DND-41 (cell line): ENCODE data around the gene WDHD1.

ENCODE experiments used
- ATAC-seq: fragments of 200-7000 bp; cut with Tn5 transposase; 3 replicates; pipeline ENCODE4 v1.9.1; 2021; ENCODE audit warnings: low read depth; ENCODE audit not compliant: insufficient read depth
- DNase-seq: peaks from one replicate; pipeline ENCODE4 v3.0.0-alpha.2; 2020
- H2AFZ ChIP-seq: 2 replicates; pipeline ENCODE4 v1.6.0; 2012; ENCODE audit warnings: low read depth, low read length
- H3K27ac ChIP-seq: 2 replicates; pipeline ENCODE4 v1.5.1; 2012; ENCODE audit warnings: low read length, inconsistent platforms
- H3K27me3 ChIP-seq: fragments of 200-600 bp; sonication (generic); 2 replicates; pipeline ENCODE4 v1.6.0; 2012; ENCODE audit warnings: low read length, mild to moderate bottlenecking, inconsistent platforms; ENCODE audit not compliant: insufficient read depth, poor library complexity
- H3K36me3 ChIP-seq: 2 replicates; pipeline ENCODE4 v1.5.1; 2012; ENCODE audit warnings: low read length, inconsistent platforms; ENCODE audit not compliant: insufficient read depth
- H3K4me1 ChIP-seq: 2 replicates; pipeline ENCODE4 v1.5.1; 2012; ENCODE audit warnings: mild to moderate bottlenecking, low read length; ENCODE audit not compliant: insufficient read depth
- H3K4me2 ChIP-seq: 2 replicates; pipeline ENCODE4 v1.6.0; 2012; ENCODE audit warnings: mild to moderate bottlenecking, moderate library complexity, low read length, inconsistent platforms; ENCODE audit not compliant: insufficient read depth
- H3K4me3 ChIP-seq, 2 experiments: fragments of 200-600 bp in 1 of 2; shearing (Covaris generic) in 1 of 2; 2 replicates each; pipeline ENCODE4 v1.5.1; 2012 to 2016; ENCODE audit warnings: inconsistent platforms in 2 of 2, low read length in 2 of 2, mild to moderate bottlenecking in 2 of 2, low read depth in 1 of 2, moderate library complexity in 1 of 2
- H3K79me2 ChIP-seq: 2 replicates; pipeline ENCODE4 v1.6.0; 2012; ENCODE audit warnings: low read length, inconsistent platforms; ENCODE audit not compliant: insufficient read depth
- H3K9ac ChIP-seq: 2 replicates; pipeline ENCODE4 v1.6.0; 2012; ENCODE audit warnings: low read depth, mild to moderate bottlenecking, inconsistent platforms, low read length, moderate library complexity
- H3K9me3 ChIP-seq: 2 replicates; pipeline ENCODE4 v1.5.1; 2012; ENCODE audit warnings: low read length, moderate library complexity, mild to moderate bottlenecking, inconsistent platforms; ENCODE audit not compliant: insufficient read depth, severe bottlenecking
- H4K20me1 ChIP-seq: 2 replicates; pipeline ENCODE4 v1.6.0; 2012; ENCODE audit warnings: low read length; ENCODE audit not compliant: insufficient read depth
- EZH2 ChIP-seq: IDR thresholded peaks from 3 replicates; pipeline ENCODE4 v1.6.1; 2012; ENCODE audit warnings: borderline replicate concordance, low read depth, mild to moderate bottlenecking, moderate library complexity, low read length, inconsistent platforms; ENCODE audit not compliant: severe bottlenecking
- TF ChIP-seq, protein P1 (sequence below): IDR thresholded peaks from 2 replicates; pipeline ENCODE4 v1.5.1; 2012; ENCODE audit warnings: borderline replicate concordance, low read length, moderate library complexity, mild to moderate bottlenecking; ENCODE audit not compliant: poor library complexity, severe bottlenecking; ENCODE audit errors: extremely low read depth

WDHD1 gene

DNA sequence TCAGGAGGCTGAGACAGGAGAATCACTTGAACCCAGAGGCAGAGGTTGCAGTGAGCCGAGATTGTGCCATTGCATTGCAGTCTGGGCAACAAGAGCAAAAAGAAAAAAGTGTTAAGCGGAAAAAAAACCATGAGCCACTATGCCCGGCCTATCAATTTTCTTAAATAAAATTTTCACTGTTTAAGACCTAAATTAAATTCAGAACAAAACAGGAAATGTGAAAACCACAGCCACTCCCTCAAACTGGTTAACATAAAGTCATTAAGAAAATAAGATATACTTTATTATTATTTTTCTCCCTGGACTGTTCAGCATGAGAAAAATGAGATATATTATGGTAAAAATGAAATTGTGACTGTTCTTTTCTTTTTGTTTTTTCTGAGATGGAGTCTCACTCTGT lies 79.7 kb downstream of the WDHD1 start:
- H3K27ac ChIP-seq, result no peak overlapping the region
- H3K36me3 ChIP-seq, result peaks cover 63% of the 10 kb centered on the region
- H3K9me3 ChIP-seq, result no peaks in the 10 kb centered on the region
- no peaks in the 10 kb centered on the region for H4K20me1 ChIP-seq
- no peaks in the 10 kb centered on the region for H3K79me2 ChIP-seq
- DNase-seq (no peak), ATAC-seq (no peak)
- no peaks in the 10 kb centered on the region for H3K27me3 ChIP-seq
- H3K4me3 ChIP-seq, result no peak overlapping the region
- no peaks in the 10 kb centered on the region for H3K4me1 ChIP-seq
- H3K4me2 ChIP-seq, result no peak overlapping the region
- TF ChIP-seq EZH2, result no peak
- TF ChIP-seq, protein P1, sequence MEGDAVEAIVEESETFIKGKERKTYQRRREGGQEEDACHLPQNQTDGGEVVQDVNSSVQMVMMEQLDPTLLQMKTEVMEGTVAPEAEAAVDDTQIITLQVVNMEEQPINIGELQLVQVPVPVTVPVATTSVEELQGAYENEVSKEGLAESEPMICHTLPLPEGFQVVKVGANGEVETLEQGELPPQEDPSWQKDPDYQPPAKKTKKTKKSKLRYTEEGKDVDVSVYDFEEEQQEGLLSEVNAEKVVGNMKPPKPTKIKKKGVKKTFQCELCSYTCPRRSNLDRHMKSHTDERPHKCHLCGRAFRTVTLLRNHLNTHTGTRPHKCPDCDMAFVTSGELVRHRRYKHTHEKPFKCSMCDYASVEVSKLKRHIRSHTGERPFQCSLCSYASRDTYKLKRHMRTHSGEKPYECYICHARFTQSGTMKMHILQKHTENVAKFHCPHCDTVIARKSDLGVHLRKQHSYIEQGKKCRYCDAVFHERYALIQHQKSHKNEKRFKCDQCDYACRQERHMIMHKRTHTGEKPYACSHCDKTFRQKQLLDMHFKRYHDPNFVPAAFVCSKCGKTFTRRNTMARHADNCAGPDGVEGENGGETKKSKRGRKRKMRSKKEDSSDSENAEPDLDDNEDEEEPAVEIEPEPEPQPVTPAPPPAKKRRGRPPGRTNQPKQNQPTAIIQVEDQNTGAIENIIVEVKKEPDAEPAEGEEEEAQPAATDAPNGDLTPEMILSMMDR, result no peak
- H3K9ac ChIP-seq, result no peak overlapping the region
- H2AFZ ChIP-seq, result no peak overlapping the region

- ATAC-seq, result no peak
- no peak overlapping the region for H3K27ac ChIP-seq
Measured at GRCh38 chr14:54946500-54946899, 80.4 kb downstream of the WDHD1 start.

DNA sequence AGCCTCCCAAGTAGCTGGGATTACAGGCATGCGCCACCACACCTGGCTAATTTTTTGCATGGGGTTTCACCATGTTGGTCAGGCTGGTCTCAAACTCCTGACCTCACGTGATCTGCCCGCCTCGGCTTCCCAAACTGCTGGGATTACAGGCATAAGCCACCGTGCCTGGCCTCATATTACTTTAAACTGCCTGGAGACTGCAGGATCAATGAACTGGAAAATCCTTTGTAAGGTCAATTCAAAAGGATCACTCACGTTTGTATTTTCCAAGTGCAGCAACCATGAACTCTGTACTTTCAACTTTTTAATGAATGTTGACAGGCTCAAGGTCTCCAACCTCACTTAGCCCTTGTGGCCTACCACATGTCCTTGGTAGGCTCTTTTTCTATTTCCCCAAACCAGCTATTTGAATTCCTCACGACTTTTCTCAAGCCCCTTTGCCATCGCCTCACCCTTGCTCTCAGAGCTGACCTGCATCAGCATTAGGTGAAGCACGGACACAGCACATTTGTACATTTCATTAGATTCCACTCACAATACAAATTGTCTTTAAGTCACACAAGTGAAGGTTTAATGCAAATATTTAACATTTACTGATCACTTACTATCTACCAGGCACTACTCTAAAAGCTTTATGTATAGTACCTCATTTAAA lies 82.0 kb downstream of the WDHD1 start:
- DNase-seq (no peak), ATAC-seq (no peak)
- Histone ChIP-seq H3K4me1 (no peaks in the 10 kb centered on the region), H3K79me2 (no peaks in the 10 kb centered on the region), H3K27me3 (no peaks in the 10 kb centered on the region), H3K4me3 (no peak overlapping the region), H3K27ac (no peak overlapping the region), H3K9ac (no peak overlapping the region), H3K36me3 (peaks cover 82% of the 10 kb centered on the region), H3K9me3 (no peaks in the 10 kb centered on the region), H3K4me2 (no peak overlapping the region), H4K20me1 (no peaks in the 10 kb centered on the region), H2AFZ (no peak overlapping the region)
- TF ChIP-seq, protein P1, result no peak
- TF ChIP-seq EZH2, result no peak

More at GRCh38 chr14:54946500-54946899, 80.4 kb downstream of the WDHD1 start:
- Histone ChIP-seq H3K9me3 (no peaks in the 10 kb centered on the region), H3K4me2 (no peak overlapping the region), H2AFZ (no peak overlapping the region), H3K36me3 (peaks cover 66% of the 10 kb centered on the region), H3K9ac (no peak overlapping the region), H3K4me1 (no peaks in the 10 kb centered on the region), H4K20me1 (no peaks in the 10 kb centered on the region), H3K27me3 (no peaks in the 10 kb centered on the region), H3K4me3 (no peak overlapping the region), H3K79me2 (no peaks in the 10 kb centered on the region)
- no peak for TF ChIP-seq EZH2
- TF ChIP-seq, protein P1, result no peak
- DNase-seq, result no peak

- Histone ChIP-seq H3K4me2 (no peak overlapping the region), H2AFZ (no peak overlapping the region), H3K4me1 (no peaks in the 10 kb centered on the region), H3K79me2 (no peaks in the 10 kb centered on the region), H3K27ac (no peak overlapping the region), H3K9ac (no peak overlapping the region), H3K4me3 (no peak overlapping the region), H3K27me3 (no peaks in the 10 kb centered on the region), H4K20me1 (no peaks in the 10 kb centered on the region), H3K36me3 (peaks cover 82% of the 10 kb centered on the region), H3K9me3 (no peaks in the 10 kb centered on the region)
- TF ChIP-seq EZH2, result no peak
- TF ChIP-seq, protein P1, result no peak
- DNase-seq, result no peak
- no peak for ATAC-seq
Measured at GRCh38 chr14:54942913-54943312, 84.0 kb downstream of the WDHD1 start.
